DND-41 (cell line): ENCODE measurements around the gene SMCO3.
A peak's percentile ranks its signal among the peaks of the same experiment; 100 is the strongest.

ENCODE experiments used
- ATAC-seq: fragments of 200-7000 bp; cut with Tn5 transposase; 3 replicates; pipeline ENCODE4 v1.9.1; 2021; ENCODE audit warnings: low read depth; ENCODE audit not compliant: insufficient read depth
- DNase-seq: peaks from one replicate; pipeline ENCODE4 v3.0.0-alpha.2; 2020
- H2AFZ ChIP-seq: 2 replicates; pipeline ENCODE4 v1.6.0; 2012; ENCODE audit warnings: low read depth, low read length
- H3K27ac ChIP-seq: 2 replicates; pipeline ENCODE4 v1.5.1; 2012; ENCODE audit warnings: low read length, inconsistent platforms
- H3K27me3 ChIP-seq: fragments of 200-600 bp; sonication (generic); 2 replicates; pipeline ENCODE4 v1.6.0; 2012; ENCODE audit warnings: low read length, mild to moderate bottlenecking, inconsistent platforms; ENCODE audit not compliant: insufficient read depth, poor library complexity
- H3K36me3 ChIP-seq: 2 replicates; pipeline ENCODE4 v1.5.1; 2012; ENCODE audit warnings: low read length, inconsistent platforms; ENCODE audit not compliant: insufficient read depth
- H3K4me1 ChIP-seq: 2 replicates; pipeline ENCODE4 v1.5.1; 2012; ENCODE audit warnings: mild to moderate bottlenecking, low read length; ENCODE audit not compliant: insufficient read depth
- H3K4me2 ChIP-seq: 2 replicates; pipeline ENCODE4 v1.6.0; 2012; ENCODE audit warnings: mild to moderate bottlenecking, moderate library complexity, low read length, inconsistent platforms; ENCODE audit not compliant: insufficient read depth
- H3K4me3 ChIP-seq, 2 experiments: fragments of 200-600 bp in 1 of 2; shearing (Covaris generic) in 1 of 2; 2 replicates each; pipeline ENCODE4 v1.5.1; 2012 to 2016; ENCODE audit warnings: inconsistent platforms in 2 of 2, low read length in 2 of 2, mild to moderate bottlenecking in 2 of 2, low read depth in 1 of 2, moderate library complexity in 1 of 2
- H3K79me2 ChIP-seq: 2 replicates; pipeline ENCODE4 v1.6.0; 2012; ENCODE audit warnings: low read length, inconsistent platforms; ENCODE audit not compliant: insufficient read depth
- H3K9ac ChIP-seq: 2 replicates; pipeline ENCODE4 v1.6.0; 2012; ENCODE audit warnings: low read depth, mild to moderate bottlenecking, inconsistent platforms, low read length, moderate library complexity
- H3K9me3 ChIP-seq: 2 replicates; pipeline ENCODE4 v1.5.1; 2012; ENCODE audit warnings: low read length, moderate library complexity, mild to moderate bottlenecking, inconsistent platforms; ENCODE audit not compliant: insufficient read depth, severe bottlenecking
- H4K20me1 ChIP-seq: 2 replicates; pipeline ENCODE4 v1.6.0; 2012; ENCODE audit warnings: low read length; ENCODE audit not compliant: insufficient read depth
- EZH2 ChIP-seq: IDR thresholded peaks from 3 replicates; pipeline ENCODE4 v1.6.1; 2012; ENCODE audit warnings: borderline replicate concordance, low read depth, mild to moderate bottlenecking, moderate library complexity, low read length, inconsistent platforms; ENCODE audit not compliant: severe bottlenecking
- TF ChIP-seq, protein P1 (sequence below): IDR thresholded peaks from 2 replicates; pipeline ENCODE4 v1.5.1; 2012; ENCODE audit warnings: borderline replicate concordance, low read length, moderate library complexity, mild to moderate bottlenecking; ENCODE audit not compliant: poor library complexity, severe bottlenecking; ENCODE audit errors: extremely low read depth

SMCO3 gene

DNA sequence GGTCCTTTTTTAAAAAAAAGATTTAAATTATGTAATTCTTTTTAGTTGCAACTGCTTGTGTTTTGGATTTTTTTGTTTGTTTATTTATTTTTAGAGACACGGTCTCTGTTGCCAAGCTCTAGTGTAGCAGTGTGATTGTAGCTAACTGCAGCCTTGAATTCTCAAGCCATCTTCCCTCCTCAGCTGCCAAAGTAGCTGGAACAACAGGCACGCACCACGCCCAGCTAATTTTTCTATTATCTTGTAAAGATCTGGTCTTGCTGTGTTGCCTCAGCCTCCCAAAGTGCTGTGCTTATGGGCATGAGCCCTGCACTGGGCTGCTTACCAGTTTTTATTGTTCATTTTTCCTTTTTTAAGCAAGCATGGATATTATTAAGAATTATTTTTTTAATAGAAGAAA lies 40.0 kb upstream of the SMCO3 start:
- Histone ChIP-seq H3K27ac (no peak overlapping the region), H3K79me2 (no peaks in the 10 kb centered on the region), H3K4me3 (no peak overlapping the region), H3K9me3 (no peaks in the 10 kb centered on the region), H2AFZ (no peak overlapping the region), H3K27me3 (no peaks in the 10 kb centered on the region), H4K20me1 (no peaks in the 10 kb centered on the region), H3K36me3 (no peaks in the 10 kb centered on the region), H3K4me2 (no peak overlapping the region), H3K9ac (no peak overlapping the region), H3K4me1 (no peaks in the 10 kb centered on the region)
- TF ChIP-seq, protein P1, sequence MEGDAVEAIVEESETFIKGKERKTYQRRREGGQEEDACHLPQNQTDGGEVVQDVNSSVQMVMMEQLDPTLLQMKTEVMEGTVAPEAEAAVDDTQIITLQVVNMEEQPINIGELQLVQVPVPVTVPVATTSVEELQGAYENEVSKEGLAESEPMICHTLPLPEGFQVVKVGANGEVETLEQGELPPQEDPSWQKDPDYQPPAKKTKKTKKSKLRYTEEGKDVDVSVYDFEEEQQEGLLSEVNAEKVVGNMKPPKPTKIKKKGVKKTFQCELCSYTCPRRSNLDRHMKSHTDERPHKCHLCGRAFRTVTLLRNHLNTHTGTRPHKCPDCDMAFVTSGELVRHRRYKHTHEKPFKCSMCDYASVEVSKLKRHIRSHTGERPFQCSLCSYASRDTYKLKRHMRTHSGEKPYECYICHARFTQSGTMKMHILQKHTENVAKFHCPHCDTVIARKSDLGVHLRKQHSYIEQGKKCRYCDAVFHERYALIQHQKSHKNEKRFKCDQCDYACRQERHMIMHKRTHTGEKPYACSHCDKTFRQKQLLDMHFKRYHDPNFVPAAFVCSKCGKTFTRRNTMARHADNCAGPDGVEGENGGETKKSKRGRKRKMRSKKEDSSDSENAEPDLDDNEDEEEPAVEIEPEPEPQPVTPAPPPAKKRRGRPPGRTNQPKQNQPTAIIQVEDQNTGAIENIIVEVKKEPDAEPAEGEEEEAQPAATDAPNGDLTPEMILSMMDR, result no peak
- no peak for TF ChIP-seq EZH2
- DNase-seq (no peak), ATAC-seq (no peak)

DNA sequence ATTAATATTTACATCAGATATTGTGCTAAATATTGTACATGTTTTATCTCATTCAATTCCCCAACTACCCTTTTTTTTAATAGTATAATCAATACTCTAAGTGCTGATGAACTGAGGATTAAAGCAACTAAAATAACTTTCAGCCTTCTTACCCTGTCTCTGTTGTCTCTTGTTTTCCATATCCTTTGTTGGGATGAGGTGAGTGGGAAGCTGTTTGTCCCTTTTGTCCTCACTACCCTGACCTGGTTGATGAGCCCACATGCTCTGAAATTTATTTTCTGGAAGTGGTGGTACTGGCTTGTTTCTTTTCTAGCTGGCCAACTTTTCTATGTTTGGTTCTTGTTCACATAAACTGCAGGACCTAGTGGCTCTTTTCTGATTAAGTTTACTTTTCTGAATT lies 38.9 kb upstream of the SMCO3 start:
- H2AFZ ChIP-seq, result no peak overlapping the region
- no peaks in the 10 kb centered on the region for H3K27me3 ChIP-seq

DNA sequence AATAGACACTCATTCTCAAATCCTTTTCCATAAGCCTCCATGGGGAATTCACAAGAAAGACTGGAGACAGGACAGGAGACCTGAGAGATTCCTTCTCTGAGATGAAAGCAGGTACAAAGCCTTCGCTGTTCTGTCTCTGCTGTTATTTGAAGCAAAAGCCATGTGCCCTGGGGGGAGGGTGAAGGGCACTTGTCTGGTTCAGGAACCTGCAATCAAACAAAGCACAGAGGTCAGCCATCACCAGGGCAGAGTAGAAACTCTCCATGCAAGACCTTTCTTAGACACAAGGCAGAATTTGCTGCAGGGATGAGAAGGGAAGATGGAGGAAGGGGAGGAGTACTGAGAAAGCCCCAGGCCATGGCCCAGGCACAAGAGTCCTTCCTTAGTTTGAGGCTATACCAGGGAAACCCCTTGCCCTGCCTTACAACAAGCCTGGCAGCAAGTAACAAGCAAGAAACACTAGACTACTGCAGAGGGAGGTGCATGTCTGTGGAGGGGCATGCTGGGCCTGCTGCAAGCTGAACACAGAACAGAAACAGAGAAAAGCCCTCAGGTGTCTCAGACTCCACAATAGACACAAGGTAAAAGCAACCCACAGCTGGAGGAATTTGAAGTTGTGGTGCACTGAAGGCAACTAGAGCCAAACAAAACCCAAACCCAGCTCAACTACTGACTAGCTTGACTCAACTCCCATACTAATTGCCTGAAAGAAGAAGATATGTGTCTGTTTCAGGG lies 37.1 kb upstream of the SMCO3 start:
- no peak for ATAC-seq
- Histone ChIP-seq H3K4me2 (no peak overlapping the region), H3K27me3 (no peaks in the 10 kb centered on the region), H3K4me3 (no peak overlapping the region), H3K36me3 (no peaks in the 10 kb centered on the region), H3K9me3 (no peaks in the 10 kb centered on the region), H3K27ac (no peak overlapping the region), H4K20me1 (no peaks in the 10 kb centered on the region), H3K79me2 (no peaks in the 10 kb centered on the region), H2AFZ (peak overlapping the region; percentile 11), H3K4me1 (0 out of 2 replicates have a peak, but pooled peaks cover 2% of the 10 kb centered on the region), H3K9ac (no peak overlapping the region)
- TF ChIP-seq, protein P1, result no peak
- no peak for TF ChIP-seq EZH2
- DNase-seq, result no peak

More for the DNA sequence above, 38.9 kb upstream of the SMCO3 start:
- Histone ChIP-seq H3K9me3 (no peaks in the 10 kb centered on the region), H3K4me2 (no peak overlapping the region), H3K79me2 (no peaks in the 10 kb centered on the region), H3K9ac (no peak overlapping the region), H3K36me3 (no peaks in the 10 kb centered on the region), H4K20me1 (no peaks in the 10 kb centered on the region), H3K27ac (no peak overlapping the region), H3K4me3 (no peak overlapping the region), H3K4me1 (no peaks in the 10 kb centered on the region)
- no peak for DNase-seq
- TF ChIP-seq, protein P1, result no peak
- TF ChIP-seq EZH2, result no peak
- ATAC-seq, result no peak
